Transverse colon (tissue), 4 donors: ENCODE results near the gene IL19. TPM values are rescaled to one million over a fixed set of nuclear protein-coding genes. Genes with fewer than 3 reads are reported as not detected.

ENCODE experiments used
- DNase-seq: peaks from one replicate; pipeline ENCODE4 v3.0.0-alpha.2; 2019
- H3K27ac ChIP-seq, 4 donors: fragments of 200-600 bp; sonication (generic); 2 replicates each; pipeline ENCODE4 v1.5.1; 2016 to 2018; ENCODE audit warnings: inconsistent platforms in 4 of 4
- H3K27me3 ChIP-seq: fragments of 200-600 bp; sonication (generic); 2 replicates; pipeline ENCODE4 v1.5.1; 2017; ENCODE audit warnings: inconsistent platforms
- H3K36me3 ChIP-seq, 4 donors: fragments of 200-600 bp; sonication (generic); 2 replicates each; pipeline ENCODE4 v1.5.1; 2017 to 2019; ENCODE audit warnings: inconsistent platforms in 4 of 4
- H3K4me1 ChIP-seq, 4 donors: fragments of 200-600 bp; sonication (generic); 2 replicates each; pipeline ENCODE4 v1.5.1; 2017 to 2020; ENCODE audit warnings: inconsistent platforms in 4 of 4
- H3K4me3 ChIP-seq, 4 donors: fragments of 200-600 bp; sonication (generic); 1 replicate in 1 of 4; 2 replicates in 3 of 4; pipeline versions ENCODE4 v1.5.1 to v1.6.1; 2017 to 2019; ENCODE audit warnings: inconsistent platforms in 4 of 4
- H3K9me3 ChIP-seq, 2 donors: fragments of 200-600 bp; sonication (generic); 2 replicates each; pipeline ENCODE4 v1.5.1; 2017 to 2019; ENCODE audit warnings: inconsistent platforms in 2 of 2
- CTCF ChIP-seq, 5 experiments: fragments of 200-600 bp in 3 of 5; fragments of 450-650 bp in 2 of 5; sonication (generic) in 3 of 5; IDR thresholded peaks; 1 replicate in 2 of 5; 2 replicates in 3 of 5; pipeline ENCODE4 v1.5.1; 2016 to 2017; ENCODE audit warnings: antibody characterized with exemption in 5 of 5, inconsistent platforms in 3 of 5, mild to moderate bottlenecking in 2 of 5, moderate library complexity in 1 of 5
- EP300 ChIP-seq: sonication (generic); formaldehyde crosslinking; IDR thresholded peaks from one replicate; pipeline ENCODE4 v1.6.1; 2017; ENCODE audit warnings: antibody characterized with exemption, low read depth
- POLR2A ChIP-seq: fragments of 450-650 bp; IDR thresholded peaks from one replicate; pipeline ENCODE4 v1.6.1; 2016; ENCODE audit warnings: antibody characterized with exemption, mild to moderate bottlenecking, moderate library complexity
- POLR2AphosphoS5 ChIP-seq, 3 donors: sonication (generic); formaldehyde crosslinking; IDR thresholded peaks; one replicate each; pipeline ENCODE4 v1.6.1; 2016; ENCODE audit warnings: antibody characterized with exemption in 3 of 3
- WGBS, 2 donors: methylation state at CpG; one replicate each; pipeline ENCODE4 v1.1.5; 2018; ENCODE audit warnings: low coverage in 1 of 2; 5-methylcytosine and 5-hydroxymethylcytosine counted together
- in situ Hi-C, 4 donors: fragments of 200-750 bp; cut with MboI; loops; one replicate each; pipeline versions ENCODE4 v1.15.0 to v1.15.1; 2017; ENCODE audit warnings: low sequenced_read_pairs in 3 of 4, low pct_ligation_motif_present in 1 of 4, low pct_unique_long_range_greater_than_20kb in 1 of 4
- intact Hi-C: fragments of 100-400 bp; cut with DNase I; formaldehyde crosslinking; loops from one replicate; pipeline ENCODE4 v1.15.1; 2023; ENCODE audit warnings: low total_unique reads
- total RNA-seq, 4 donors: library from RNA; depleted of rRNA; stranded (reverse); fragments of >200 nt; gene quantifications; one replicate each; pipeline ENCODE4 v1.1.0, GENCODE V29; 2016

IL19 gene
- total RNA-seq, 4 donors from 2014 or later: not detected

GRCh38 chr1:206734499-206735142 lies 36.0 kb upstream of the IL19 start:
- H3K4me1 ChIP-seq: peaks cover 0 to 23% (median 5%) of the 10 kb centered on the region in 4 donors

GRCh38 chr1:206735553-206736031 lies 35.0 kb upstream of the IL19 start:
- H3K27me3 ChIP-seq: no peaks in the 10 kb centered on the region
- no peaks in the 10 kb centered on the region for H3K9me3 ChIP-seq
- H3K4me1 ChIP-seq: peaks cover 0 to 26% (median 5%) of the 10 kb centered on the region in 4 donors
- WGBS, 2 donors: 79% methylated on average over 5 of the region's 5 CpGs; no CpG with 5 or more reads in 1 of the 2 donors
- TF ChIP-seq POLR2AphosphoS5 (IDR thresholded peaks at IDR 0.05) (no peak), CTCF (IDR thresholded peaks at IDR 0.05) (no peak), POLR2A (no peak), EP300 (no peak)
- H3K4me3 ChIP-seq: no peak overlapping the region
- no peak for DNase-seq
- H3K36me3 ChIP-seq: peaks cover 0 to 24% (median 8%) of the 10 kb centered on the region in 4 donors
- in situ Hi-C loops (loop anchor here in 3 of 4 donors (10.0 to 25.0 kb wide), 4 partner anchors 69 to 249 kb away; partner anchors contain the start of gene FCMR (in 1 of the 3)), intact Hi-C loops (no loop called here)
- no peak overlapping the region for H3K27ac ChIP-seq

More at GRCh38 chr1:206734499-206735142, 36.0 kb upstream of the IL19 start:
- 68% methylated on average over 9 of the region's 9 CpGs; no CpG with 5 or more reads in 1 of the 2 donors for WGBS, 2 donors
- no peaks in the 10 kb centered on the region for H3K27me3 ChIP-seq
- H3K36me3 ChIP-seq: peaks cover 0 to 34% (median 13%) of the 10 kb centered on the region in 4 donors
- intact Hi-C loops: no loop called here
- DNase-seq: peak; percentile 62
- TF ChIP-seq POLR2AphosphoS5 (IDR thresholded peaks at IDR 0.05) (no peak), CTCF (IDR thresholded peaks at IDR 0.05) (peak; percentile 66 to 80 (median 74)), POLR2A (no peak)
- H3K9me3 ChIP-seq: no peaks in the 10 kb centered on the region
- no peak overlapping the region for H3K4me3 ChIP-seq
- in situ Hi-C loops: loop anchor here in 3 of 4 donors (10.0 to 25.0 kb wide), 4 partner anchors 70 to 250 kb away; partner anchors contain the start of gene FCMR (in 1 of the 3)
- H3K27ac ChIP-seq: no peak overlapping the region

DNA sequence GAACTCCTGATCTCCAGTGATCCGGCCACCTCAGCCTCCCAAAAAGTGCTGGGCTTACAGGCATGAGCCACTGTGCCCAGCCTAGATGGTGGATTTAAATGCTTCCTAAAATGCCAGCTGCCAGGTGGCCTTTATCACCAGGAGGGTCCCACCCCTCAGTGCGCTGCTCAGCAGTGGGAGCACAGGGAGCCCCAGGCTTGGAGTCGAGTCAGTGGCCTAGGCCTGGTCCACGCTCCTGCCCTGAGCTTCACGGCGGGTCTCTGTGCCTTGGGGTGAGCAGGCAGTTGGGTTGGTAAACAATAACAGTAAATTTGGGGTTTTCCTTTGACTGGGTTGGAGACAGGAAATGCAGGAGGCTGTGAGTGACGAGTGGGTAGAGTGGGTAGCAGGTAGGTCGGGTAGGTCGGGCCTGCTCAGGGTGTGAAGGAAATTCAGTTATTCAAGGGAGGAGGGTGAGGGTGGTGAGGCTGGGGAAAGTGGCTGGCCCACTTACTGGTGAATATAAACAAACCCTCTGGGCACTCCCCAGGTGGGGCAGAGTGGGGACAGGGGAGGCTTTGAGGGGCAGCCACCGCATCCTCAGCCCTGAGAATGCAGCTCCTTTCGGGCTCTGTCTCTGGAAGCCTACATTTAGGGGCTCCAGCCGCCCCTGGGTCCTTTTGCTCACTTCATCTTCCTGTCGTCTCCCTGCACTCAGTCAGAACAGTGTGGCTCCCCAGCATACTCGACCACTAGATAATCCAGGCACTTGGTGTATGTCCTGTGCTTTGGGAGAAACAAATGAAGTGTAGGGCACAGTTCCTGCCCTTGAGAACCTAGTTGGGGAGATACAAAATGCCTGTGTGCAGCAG lies 33.5 kb upstream of the IL19 start:
- no peaks in the 10 kb centered on the region for H3K27me3 ChIP-seq
- peak overlapping the region in 1 of 4 donors; percentile 27 for H3K27ac ChIP-seq
- no peaks in the 10 kb centered on the region for H3K9me3 ChIP-seq
- H3K36me3 ChIP-seq: peaks cover 0 to 10% (median 1%) of the 10 kb centered on the region in 4 donors
- peaks cover 0 to 26% (median 5%) of the 10 kb centered on the region in 4 donors for H3K4me1 ChIP-seq
- in situ Hi-C loops (loop anchor here in 3 of 4 donors (10.0 to 25.0 kb wide), 4 partner anchors 68 to 248 kb away; partner anchors contain the start of gene FCMR (in 1 of the 3)), intact Hi-C loops (no loop called here)
- WGBS, 2 donors: 80 to 82% methylated on average over 1 to 14 of the region's 14 CpGs
- no peak overlapping the region for H3K4me3 ChIP-seq
- TF ChIP-seq CTCF (IDR thresholded peaks at IDR 0.05) (no peak), EP300 (no peak), POLR2A (no peak), POLR2AphosphoS5 (IDR thresholded peaks at IDR 0.05) (no peak)
- DNase-seq: peak; percentile 25
